Common myeloid progenitor, CD34-positive (primary cell): Measurements from ENCODE around the gene VASP.
A peak's percentile ranks its signal among the peaks of the same experiment; 100 is the strongest.

Source experiments
- CTCF ChIA-PET: fragments of 350-600 bp; sonication (Branson Sonifier 250); formaldehyde crosslinking; loops from one replicate; lab custom pipeline; 2021; ENCODE audit warnings: antibody characterized with exemption; lab: Charles Lee
- POLR2A ChIA-PET: fragments of 350-600 bp; sonication (Branson Sonifier 250); formaldehyde crosslinking; loops from one replicate; lab custom pipeline; 2021; ENCODE audit warnings: antibody characterized with exemption; lab: Charles Lee
- DNase-seq, 3 donors: peaks; one replicate each; pipeline versions ENCODE4 v3.0.0 to v3.0.0-alpha.2; 2013
- H3K27ac ChIP-seq, 2 experiments: 1 replicate in 1 of 2; 2 replicates in 1 of 2; pipeline ENCODE4 v1.7.0; 2013; ENCODE audit warnings: inconsistent platforms in 2 of 2, low read length in 2 of 2, mild to moderate bottlenecking in 2 of 2, low read depth in 1 of 2, moderate library complexity in 1 of 2; ENCODE audit not compliant: severe bottlenecking in 2 of 2, insufficient read depth in 1 of 2, poor library complexity in 1 of 2
- H3K27me3 ChIP-seq, 5 experiments: replicated peaks in 2 of 5; 1 replicate in 3 of 5; 2 replicates in 2 of 5; pipeline versions ENCODE4 v1.6.1 to v1.7.0; 2013; ENCODE audit warnings: low read length in 4 of 5, mild to moderate bottlenecking in 2 of 5, moderate library complexity in 2 of 5, inconsistent platforms in 1 of 5; ENCODE audit not compliant: insufficient read depth in 5 of 5, control insufficient read depth in 4 of 5
- H3K36me3 ChIP-seq, 4 experiments: 1 replicate in 2 of 4; 2 replicates in 2 of 4; pipeline versions ENCODE4 v1.6.1 to v1.7.0; 2013; ENCODE audit warnings: low read length in 3 of 4, control low read depth in 1 of 4, mild to moderate bottlenecking in 1 of 4; ENCODE audit not compliant: control insufficient read depth in 4 of 4, insufficient read depth in 4 of 4
- H3K4me1 ChIP-seq, 4 experiments: 1 replicate in 3 of 4; 2 replicates in 1 of 4; pipeline versions ENCODE4 v1.6.1 to v1.7.1; 2013; ENCODE audit warnings: low read length in 3 of 4, mild to moderate bottlenecking in 3 of 4, control low read depth in 1 of 4, inconsistent platforms in 1 of 4, moderate library complexity in 1 of 4; ENCODE audit not compliant: control insufficient read depth in 4 of 4, insufficient read depth in 4 of 4; ENCODE audit errors: control extremely low read depth in 1 of 4
- H3K4me3 ChIP-seq, 7 experiments: 1 replicate in 4 of 7; 2 replicates in 3 of 7; pipeline versions ENCODE4 v1.5.1 to v1.7.0; 2013; ENCODE audit warnings: mild to moderate bottlenecking in 7 of 7, low read length in 6 of 7, moderate library complexity in 6 of 7, inconsistent platforms in 2 of 7, low read depth in 2 of 7, control low read depth in 1 of 7; ENCODE audit not compliant: insufficient read depth in 4 of 7, control insufficient read depth in 1 of 7; ENCODE audit errors: extremely low read depth in 1 of 7
- H3K9me3 ChIP-seq, 5 experiments: 1 replicate in 4 of 5; 2 replicates in 1 of 5; pipeline versions ENCODE4 v1.6.1 to v1.7.1; 2013; ENCODE audit warnings: low read length in 4 of 5, mild to moderate bottlenecking in 2 of 5, inconsistent platforms in 1 of 5, low read depth in 1 of 5, moderate library complexity in 1 of 5; ENCODE audit not compliant: control insufficient read depth in 4 of 5, insufficient read depth in 2 of 5; ENCODE audit errors: control extremely low read depth in 1 of 5
- WGBS: methylation state at CpG from one replicate; pipeline ENCODE4 v1.1.5; 2013; ENCODE audit not compliant: insufficient coverage; 5-methylcytosine and 5-hydroxymethylcytosine counted together

The VASP gene

GRCh38 chr19:45569619-45570421 is 62.5 kb downstream of the VASP start:
- DNase-seq = peak; percentile 42 to 50 (median 48)
- Histone ChIP-seq H3K27ac (no peak overlapping the region), H3K4me3 (no peak overlapping the region), H3K4me1 (no peaks in the 10 kb centered on the region), H3K9me3 (no peaks in the 10 kb centered on the region), H3K27me3 (no peaks in the 10 kb centered on the region), H3K36me3 (no peaks in the 10 kb centered on the region)
- CTCF ChIA-PET = interaction anchor here (1.3 kb wide), 1 partner anchor 11 kb away, joined by 4 read pairs; no protein-coding TSS in a partner anchor
- POLR2A ChIA-PET = no interaction called here
- 70% methylated on average over 7 of the region's 15 CpGs for WGBS

GRCh38 chr19:45571457-45572220 is 64.4 kb downstream of the VASP start:
- WGBS = 92% methylated on average over 5 of the region's 8 CpGs
- ChIA-PET CTCF (interaction anchor here (1.7 kb wide), 1 partner anchor 13 kb away, joined by 9 read pairs; no protein-coding TSS in a partner anchor), POLR2A (no interaction called here)
- no peak overlapping the region for H3K27ac ChIP-seq
- no peaks in the 10 kb centered on the region for H3K9me3 ChIP-seq
- no peak for DNase-seq
- no peaks in the 10 kb centered on the region for H3K27me3 ChIP-seq
- H3K4me3 ChIP-seq = no peak overlapping the region
- H3K36me3 ChIP-seq = no peaks in the 10 kb centered on the region
- H3K4me1 ChIP-seq = no peaks in the 10 kb centered on the region

- WGBS = 95% methylated on average over 3 of the region's 4 CpGs
- ChIA-PET POLR2A (no interaction called here), CTCF (interaction anchor here (0.5 kb wide), 1 partner anchor 50 kb away, joined by 3 read pairs; no protein-coding TSS in a partner anchor)
- no peak overlapping the region for H3K27ac ChIP-seq
- H3K4me1 ChIP-seq = no peaks in the 10 kb centered on the region
- H3K27me3 ChIP-seq = no peaks in the 10 kb centered on the region
- no peaks in the 10 kb centered on the region for H3K9me3 ChIP-seq
- no peak overlapping the region for H3K4me3 ChIP-seq
- DNase-seq = no peak
- H3K36me3 ChIP-seq = no peaks in the 10 kb centered on the region
These were observed 67.2 kb downstream of the VASP start for GRCh38 chr19:45574526-45574925.

- H3K36me3 ChIP-seq = no peaks in the 10 kb centered on the region
- WGBS = 94% methylated on average over 2 of the region's 5 CpGs
- no peak overlapping the region for H3K4me3 ChIP-seq
- DNase-seq = no peak
- no peaks in the 10 kb centered on the region for H3K4me1 ChIP-seq
- no peaks in the 10 kb centered on the region for H3K27me3 ChIP-seq
- no peaks in the 10 kb centered on the region for H3K9me3 ChIP-seq
- ChIA-PET POLR2A (no interaction called here), CTCF (no interaction called here)
- no peak overlapping the region for H3K27ac ChIP-seq
These were observed 67.9 kb downstream of the VASP start for GRCh38 chr19:45575216-45575615.
